K562 (cell line): Measurements from ENCODE around the gene MAP1S. TPM values are rescaled to one million over a fixed set of nuclear protein-coding genes. Genes with fewer than 3 reads are reported as not detected.

Experiments
- ATF1 ChIP-seq, 2 experiments: fragments of 450-650 bp in 1 of 2; IDR thresholded peaks; 2 replicates each; pipeline ENCODE4 v1.6.1; 2016; ENCODE audit warnings: missing compliant biosample characterization in 1 of 2, missing genetic modification characterization in 1 of 2
- CBFA2T2 ChIP-seq: fragments of 450-650 bp; conservative IDR thresholded peaks from 2 replicates; pipeline ENCODE4 v1.6.1; 2017; ENCODE audit warnings: mild to moderate bottlenecking
- CBFA2T3 ChIP-seq: fragments of 450-650 bp; IDR thresholded peaks from 2 replicates; pipeline ENCODE4 v1.6.1; 2017
- CREM ChIP-seq: IDR thresholded peaks from 2 replicates; pipeline ENCODE4 v1.6.1; 2014; ENCODE audit warnings: antibody characterized with exemption, low read depth
- FOSL1 ChIP-seq: fragments of 200-800 bp; sonication (Bioruptor generic); conservative IDR thresholded peaks from 2 replicates; pipeline ENCODE4 v1.6.1; 2016; ENCODE audit warnings: missing genetic modification characterization, missing compliant biosample characterization
- JUND ChIP-seq, 2 experiments: IDR thresholded peaks; 2 replicates in 1 of 2; 3 replicates in 1 of 2; pipeline ENCODE4 v1.6.1; 2011; ENCODE audit warnings: borderline replicate concordance in 2 of 2, low read depth in 2 of 2, low read length in 2 of 2, improper control_type of control experiment in 1 of 2, missing biosample characterization in 1 of 2, missing genetic modification characterization in 1 of 2, missing genetic modification reagents in 1 of 2
- MBD2 ChIP-seq: sonication (generic); IDR thresholded peaks from 2 replicates; pipeline ENCODE4 v1.6.1; 2016; ENCODE audit warnings: low read depth, borderline replicate concordance
- MECOM ChIP-seq: fragments of 250-450 bp; sonication (Bioruptor Pico); IDR thresholded peaks from 2 replicates; pipeline ENCODE4 v1.8.0; 2022; ENCODE audit warnings: inconsistent platforms
- MTF1 ChIP-seq: fragments of 250-450 bp; sonication (Bioruptor Pico); IDR thresholded peaks from 2 replicates; pipeline ENCODE4 v1.9.0; 2021; ENCODE audit warnings: moderate library complexity, mild to moderate bottlenecking, inconsistent platforms, borderline replicate concordance
- NCOA4 ChIP-seq: fragments of 450-650 bp; IDR thresholded peaks from 2 replicates; pipeline ENCODE4 v1.6.1; 2018; ENCODE audit warnings: mild to moderate bottlenecking; ENCODE audit not compliant: partially characterized antibody
- NFIC ChIP-seq: fragments of 450-650 bp; IDR thresholded peaks from 2 replicates; pipeline ENCODE4 v1.6.1; 2017; ENCODE audit warnings: mild to moderate bottlenecking, inconsistent platforms
- NR2C1 ChIP-seq, 2 experiments: fragments of 450-650 bp; IDR thresholded peaks; 2 replicates each; pipeline ENCODE4 v1.6.1; 2017; ENCODE audit warnings: mild to moderate bottlenecking in 2 of 2, antibody characterized with exemption in 1 of 2, inconsistent platforms in 1 of 2, missing compliant biosample characterization in 1 of 2, missing genetic modification characterization in 1 of 2
- POLR2G ChIP-seq: fragments of 200-400 bp; formaldehyde crosslinking; IDR thresholded peaks from 2 replicates; pipeline ENCODE4 v1.6.1; 2017; ENCODE audit warnings: low read depth, mild to moderate bottlenecking, antibody characterized with exemption, low read length, moderate library complexity
- RNF2 ChIP-seq: sonication (generic); IDR thresholded peaks from 2 replicates; pipeline ENCODE4 v1.6.1; 2016
- SPI1 ChIP-seq: IDR thresholded peaks from 2 replicates; pipeline ENCODE4 v1.6.1; 2011; ENCODE audit warnings: low read depth, low read length, control low read depth, borderline replicate concordance
- TRIM28 ChIP-seq: fragments of 450-650 bp; IDR thresholded peaks from 2 replicates; pipeline ENCODE4 v1.6.1; 2017
- YY1 ChIP-seq, 3 experiments: IDR thresholded peaks; 2 replicates each; pipeline ENCODE4 v1.6.1; 2011; ENCODE audit warnings: low read length in 2 of 3, mild to moderate bottlenecking in 2 of 3, moderate library complexity in 2 of 3, borderline replicate concordance in 1 of 3, control low read depth in 1 of 3, low read depth in 1 of 3; ENCODE audit not compliant: insufficient read depth in 3 of 3, insufficient replicate concordance in 2 of 3, control insufficient read depth in 1 of 3, insufficient read length in 1 of 3; ENCODE audit errors: extremely low read depth in 1 of 3
- polyA plus RNA-seq, 8 experiments: library from polyadenylated mRNA; depleted of rRNA in 4 of 8; stranded (reverse) in 5 of 8; unstranded in 3 of 8; fragments of >200 nt; fragmentation: Nextera tagmentation in 2 of 8; fragmentation: Illumina TruSeq in 1 of 8; extraction: Ambion mirVana in 2 of 8; extraction: Trizol in 1 of 8; gene quantifications; 2 replicates each; pipeline versions ENCODE4 v1.2.1 to v1.2.3, GENCODE V29; 2011 to 2014; ENCODE audit warnings: inconsistent platforms in 1 of 8, missing spikeins in 1 of 8
- total RNA-seq, 7 experiments: library from RNA; depleted of rRNA in 6 of 7; stranded (reverse); fragments of >200 nt in 6 of 7; fragmentation: Illumina TruSeq in 2 of 7; extraction: Trizol in 2 of 7; gene quantifications; 2 replicates each; pipeline versions ENCODE4 v1.2.1 to v1.2.3, GENCODE V29; 2011 to 2021; ENCODE audit warnings: low replicate concordance in 1 of 7
- TF ChIP-seq, protein P1 (sequence below): fragments of 450-650 bp; IDR thresholded peaks from 2 replicates; pipeline ENCODE4 v1.6.1; 2016; ENCODE audit warnings: low read depth, mild to moderate bottlenecking, moderate library complexity
- TF ChIP-seq, protein P2 (sequence below): fragments of 250-450 bp; sonication (Bioruptor Pico); IDR thresholded peaks from 2 replicates; pipeline ENCODE4 v1.5.0; 2021
- TF ChIP-seq, protein P3 (sequence below), 2 experiments: IDR thresholded peaks; 2 replicates each; pipeline ENCODE4 v1.6.1; 2012; ENCODE audit warnings: improper control_type of control experiment in 2 of 2, low read depth in 2 of 2, low read length in 2 of 2, borderline replicate concordance in 1 of 2

The MAP1S gene
- total and polyA plus RNA-seq, 9 of the 15 experiments (the other 6 are each of a cell fraction or from before 2014, with no cell fraction given), result 2.0 to 81.0 (median 9.5) TPM

DNA sequence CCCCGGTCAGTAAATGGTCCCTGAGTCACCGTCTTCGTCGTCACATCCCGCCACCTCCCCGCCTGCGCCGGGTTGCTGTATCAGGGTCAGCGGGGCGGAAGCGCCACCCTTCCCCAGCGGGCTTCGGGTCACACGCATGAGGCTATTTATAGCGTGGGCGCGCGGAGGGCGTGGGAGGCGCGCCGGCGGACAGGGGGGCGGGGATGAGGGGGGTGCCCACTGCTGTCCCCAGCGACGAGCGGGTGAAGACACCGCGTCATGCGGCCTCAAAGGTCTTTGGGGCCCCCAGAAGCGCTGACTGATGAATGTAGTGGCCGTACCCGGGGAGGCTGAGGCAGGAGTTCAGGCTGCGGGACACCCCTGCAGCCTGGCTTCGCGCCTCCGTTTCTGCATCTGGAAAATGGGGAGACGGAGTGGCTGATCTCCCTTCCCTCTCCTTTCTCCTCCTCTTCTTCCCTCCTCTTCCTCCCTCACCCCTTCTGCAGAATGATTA lies 39.0 kb upstream of the MAP1S start (continued):
- TF ChIP-seq NFIC, result peak; percentile 25; the same call in 1 of the 2 replicates
- TF ChIP-seq, protein P1, sequence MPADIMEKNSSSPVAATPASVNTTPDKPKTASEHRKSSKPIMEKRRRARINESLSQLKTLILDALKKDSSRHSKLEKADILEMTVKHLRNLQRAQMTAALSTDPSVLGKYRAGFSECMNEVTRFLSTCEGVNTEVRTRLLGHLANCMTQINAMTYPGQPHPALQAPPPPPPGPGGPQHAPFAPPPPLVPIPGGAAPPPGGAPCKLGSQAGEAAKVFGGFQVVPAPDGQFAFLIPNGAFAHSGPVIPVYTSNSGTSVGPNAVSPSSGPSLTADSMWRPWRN, result peak; percentile 75
- TF ChIP-seq MBD2, result peak; percentile 44; the same call in 1 of the 2 replicates
- 0 out of 2 replicates have a peak, but pooled peaks have one; percentile 41 for TF ChIP-seq SPI1
- no peak for TF ChIP-seq NCOA4
- peak; percentile 91 for TF ChIP-seq CREM
- 0 out of 2 replicates have a peak, but pooled peaks have one; percentile 34 for TF ChIP-seq POLR2G
- TF ChIP-seq RNF2, result peak; percentile 65
- peak; percentile 72; the same call in 1 of the 2 replicates for TF ChIP-seq JUND (IDR thresholded peaks at IDR 0.05; ENCODE audit: borderline replicate concordance, low read depth, low read length)
- TF ChIP-seq JUND (tag; IDR thresholded peaks at IDR 0.05; ENCODE audit: borderline replicate concordance, low read depth, low read length), result no peak; the same call in 2 of the 3 replicates
- TF ChIP-seq, protein P2, sequence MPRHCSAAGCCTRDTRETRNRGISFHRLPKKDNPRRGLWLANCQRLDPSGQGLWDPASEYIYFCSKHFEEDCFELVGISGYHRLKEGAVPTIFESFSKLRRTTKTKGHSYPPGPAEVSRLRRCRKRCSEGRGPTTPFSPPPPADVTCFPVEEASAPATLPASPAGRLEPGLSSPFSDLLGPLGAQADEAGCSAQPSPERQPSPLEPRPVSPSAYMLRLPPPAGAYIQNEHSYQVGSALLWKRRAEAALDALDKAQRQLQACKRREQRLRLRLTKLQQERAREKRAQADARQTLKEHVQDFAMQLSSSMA (CRISPR knock-in tag), result no peak
- TF ChIP-seq ATF1 (CRISPR knock-in tag; IDR thresholded peaks at IDR 0.05), result no peak
- TF ChIP-seq ATF1 (tag; IDR thresholded peaks at IDR 0.05), result peak; percentile 60
- peak; percentile 19; the same call in 1 of the 2 replicates for TF ChIP-seq CBFA2T2
- peak; percentile 71 for TF ChIP-seq NR2C1 (IDR thresholded peaks at IDR 0.05)
- peak; percentile 70 for TF ChIP-seq NR2C1 (tag; IDR thresholded peaks at IDR 0.05)
- peak; percentile 52; the same call in 1 of the 2 replicates for TF ChIP-seq FOSL1 (tag)
- TF ChIP-seq MTF1 (CRISPR knock-in tag), result no peak
- TF ChIP-seq MECOM (CRISPR knock-in tag), result no peak
- 0 out of 2 replicates have a peak, but pooled peaks have one; percentile 36 for TF ChIP-seq CBFA2T3
- TF ChIP-seq YY1 (IDR thresholded peaks at IDR 0.05; ENCODE audit: borderline replicate concordance in 1 of 3, control insufficient read depth in 1 of 3, extremely low read depth in 1 of 3, insufficient read depth in 3 of 3, insufficient read length in 1 of 3, insufficient replicate concordance in 2 of 3, low read depth in 1 of 3, low read length in 2 of 3), result peak in 1 of 3 experiments; percentile 55
- TF ChIP-seq TRIM28, result no peak
- TF ChIP-seq, protein P3, sequence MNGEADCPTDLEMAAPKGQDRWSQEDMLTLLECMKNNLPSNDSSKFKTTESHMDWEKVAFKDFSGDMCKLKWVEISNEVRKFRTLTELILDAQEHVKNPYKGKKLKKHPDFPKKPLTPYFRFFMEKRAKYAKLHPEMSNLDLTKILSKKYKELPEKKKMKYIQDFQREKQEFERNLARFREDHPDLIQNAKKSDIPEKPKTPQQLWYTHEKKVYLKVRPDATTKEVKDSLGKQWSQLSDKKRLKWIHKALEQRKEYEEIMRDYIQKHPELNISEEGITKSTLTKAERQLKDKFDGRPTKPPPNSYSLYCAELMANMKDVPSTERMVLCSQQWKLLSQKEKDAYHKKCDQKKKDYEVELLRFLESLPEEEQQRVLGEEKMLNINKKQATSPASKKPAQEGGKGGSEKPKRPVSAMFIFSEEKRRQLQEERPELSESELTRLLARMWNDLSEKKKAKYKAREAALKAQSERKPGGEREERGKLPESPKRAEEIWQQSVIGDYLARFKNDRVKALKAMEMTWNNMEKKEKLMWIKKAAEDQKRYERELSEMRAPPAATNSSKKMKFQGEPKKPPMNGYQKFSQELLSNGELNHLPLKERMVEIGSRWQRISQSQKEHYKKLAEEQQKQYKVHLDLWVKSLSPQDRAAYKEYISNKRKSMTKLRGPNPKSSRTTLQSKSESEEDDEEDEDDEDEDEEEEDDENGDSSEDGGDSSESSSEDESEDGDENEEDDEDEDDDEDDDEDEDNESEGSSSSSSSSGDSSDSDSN (IDR thresholded peaks at IDR 0.05; ENCODE audit: borderline replicate concordance in 1 of 2, low read depth in 2 of 2, low read length in 2 of 2), result peak in 1 of 2 experiments; percentile 65; a peak in 1 of 4 replicates
